PFSK-1 (cell line): ENCODE data around the gene SHLD3.

ENCODE experiments used
- FOXP2 ChIP-seq: optimal IDR thresholded peaks from 2 replicates; pipeline ENCODE3; 2011; ENCODE audit warnings: borderline replicate concordance, control low read depth, inconsistent platforms; ENCODE audit not compliant: insufficient read depth; ENCODE audit errors: extremely low read length, extremely low read depth
- POLR2AphosphoS5 ChIP-seq: IDR thresholded peaks from 2 replicates; pipeline ENCODE4 v1.6.1; 2012; ENCODE audit warnings: low read depth, mild to moderate bottlenecking, control low read depth, low read length, moderate library complexity
- REST ChIP-seq, 2 experiments: IDR thresholded peaks; 2 replicates each; pipeline versions ENCODE4 v1.6.1 to v1.8.0; 2011 to 2012; ENCODE audit warnings: low read depth in 2 of 2, low read length in 2 of 2, control low read depth in 1 of 2, inconsistent platforms in 1 of 2, mild to moderate bottlenecking in 1 of 2, moderate library complexity in 1 of 2; ENCODE audit not compliant: insufficient read depth in 1 of 2
- SIN3A ChIP-seq: IDR thresholded peaks from 2 replicates; pipeline ENCODE4 v1.6.1; 2012; ENCODE audit warnings: mild to moderate bottlenecking, low read length, moderate library complexity, borderline replicate concordance; ENCODE audit not compliant: insufficient read depth
- TAF1 ChIP-seq: IDR thresholded peaks from 2 replicates; pipeline ENCODE4 v1.6.1; 2012; ENCODE audit warnings: low read length, control low read depth, borderline replicate concordance; ENCODE audit not compliant: insufficient read depth

SHLD3 gene

GRCh38 chr5:65620021-65620420 lies 4.8 kb upstream of the SHLD3 start:
- TF ChIP-seq TAF1 (no peak), POLR2AphosphoS5 (no peak), SIN3A (no peak), FOXP2 (no peak), REST (IDR thresholded peaks at IDR 0.05; ENCODE audit: insufficient read depth in 1 of 2, low read depth in 2 of 2, low read length in 2 of 2) (no peak)

- no peak for TF ChIP-seq POLR2AphosphoS5
- TF ChIP-seq SIN3A, result no peak
- no peak for TF ChIP-seq REST (IDR thresholded peaks at IDR 0.05; ENCODE audit: insufficient read depth in 1 of 2, low read depth in 2 of 2, low read length in 2 of 2)
- TF ChIP-seq FOXP2, result no peak
- no peak for TF ChIP-seq TAF1
Measured at GRCh38 chr5:65623482-65623881, 1.3 kb upstream of the SHLD3 start.

- no peak; the same call in 1 of the 2 replicates for TF ChIP-seq SIN3A
- peak; percentile 87 for TF ChIP-seq FOXP2
- peak; percentile 97 for TF ChIP-seq POLR2AphosphoS5
- TF ChIP-seq TAF1, result peak; percentile 89; the same call in 1 of the 2 replicates
- peak in 1 of 2 experiments; percentile 24; a peak in 1 of 4 replicates for TF ChIP-seq REST (IDR thresholded peaks at IDR 0.05; ENCODE audit: insufficient read depth in 1 of 2, low read depth in 2 of 2, low read length in 2 of 2)
Measured at GRCh38 chr5:65624025-65624570, 729 bp upstream of the SHLD3 start, which contains the start of gene TRIM23. TRIM23 (minus strand) TSS chr5:65624333; CDS start chr5:65624274, 59 bp downstream.

- TF ChIP-seq REST (IDR thresholded peaks at IDR 0.05; ENCODE audit: insufficient read depth in 1 of 2, low read depth in 2 of 2, low read length in 2 of 2) (no peak), POLR2AphosphoS5 (no peak)
Measured at GRCh38 chr5:65625743-65626142, 916 bp downstream of the SHLD3 start.

GRCh38 chr5:65630981-65631380 lies 6.2 kb downstream of the SHLD3 start:
- no peak for TF ChIP-seq TAF1
- TF ChIP-seq POLR2AphosphoS5, result no peak
- no peak for TF ChIP-seq REST (IDR thresholded peaks at IDR 0.05; ENCODE audit: insufficient read depth in 1 of 2, low read depth in 2 of 2, low read length in 2 of 2)
- no peak for TF ChIP-seq FOXP2
- no peak for TF ChIP-seq SIN3A
